ENCODE data around the gene UBTF. TPM values are rescaled to one million over a fixed set of nuclear protein-coding genes. Genes with fewer than 3 reads are reported as not detected.

The UBTF gene
- total RNA-seq, 1 donor from 2014 or later: 25.1 TPM

DNA sequence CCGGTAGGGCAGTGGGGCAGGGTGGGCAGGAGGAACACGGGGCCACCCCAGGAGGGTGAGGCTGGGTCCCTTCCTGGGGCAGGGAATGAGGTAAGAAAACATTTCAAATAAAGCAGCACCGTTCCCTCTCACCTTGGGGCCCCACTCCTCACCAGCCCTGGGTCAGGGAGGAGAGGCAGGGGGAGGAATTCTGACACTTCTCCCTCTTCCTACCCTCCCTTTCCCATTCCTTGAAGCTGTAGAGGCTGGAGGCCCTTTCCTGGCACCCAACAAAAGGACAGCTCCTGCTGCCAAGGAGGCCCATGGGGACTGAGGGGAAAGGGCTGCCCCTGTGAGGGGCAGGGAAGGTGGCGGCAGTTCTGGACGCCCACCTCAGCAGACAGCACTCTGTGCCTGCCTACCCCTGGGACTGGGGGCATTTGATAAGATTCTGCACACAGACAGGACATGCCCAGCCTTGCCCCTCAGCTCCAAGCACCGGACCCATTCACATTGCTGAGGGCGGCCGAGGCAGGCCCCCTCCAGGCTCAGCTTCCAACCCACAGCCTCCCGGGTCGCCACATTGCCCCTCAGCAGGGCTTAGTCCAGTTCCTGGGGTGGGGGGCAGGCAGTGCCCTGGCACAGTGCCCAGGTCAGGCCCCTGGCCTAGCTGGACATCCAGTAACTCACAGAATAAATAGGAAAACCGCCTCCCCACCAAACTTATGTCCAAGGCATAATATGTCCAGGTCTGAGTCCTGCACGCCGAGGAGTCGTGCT, 26.0 kb downstream of the UBTF start:
- intact Hi-C loops (cut with DNase I): no loop called here
- no peak overlapping the region for H3K27ac ChIP-seq
- H3K4me1 ChIP-seq: peaks cover 0 to 20% of the 10 kb centered on the region in 2 donors
- no peaks in the 10 kb centered on the region for H3K9me3 ChIP-seq
- no peaks in the 10 kb centered on the region for H3K27me3 ChIP-seq
- H3K36me3 ChIP-seq: peaks cover 62 to 70% of the 10 kb centered on the region in 2 donors
- TF ChIP-seq CTCF (IDR thresholded peaks at IDR 0.05): no peak
- no peak for DNase-seq (ENCODE audit: low spot score in 2 of 2)
- no peak overlapping the region for H3K4me3 ChIP-seq

DNA sequence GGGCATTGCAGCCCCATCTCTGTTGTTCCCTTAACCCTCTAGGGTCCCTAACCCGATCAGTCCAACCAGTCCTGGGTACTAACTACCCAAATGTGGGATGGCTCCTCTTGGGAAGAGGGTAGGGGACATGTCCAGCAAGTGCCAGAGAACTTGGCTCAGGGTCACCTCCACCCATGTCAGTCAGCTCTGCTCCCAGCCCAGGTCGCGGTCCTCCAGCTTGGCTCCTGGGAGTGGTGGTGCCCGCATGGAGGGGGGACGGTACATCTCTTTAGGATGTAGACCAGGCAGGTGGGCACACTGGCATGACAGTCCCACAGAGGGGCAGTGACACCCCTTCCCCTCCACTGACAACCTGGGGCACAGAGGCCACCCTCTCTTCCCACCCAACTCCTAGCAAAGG, 26.7 kb downstream of the UBTF start:
- H3K4me3 ChIP-seq: no peak overlapping the region
- H3K4me1 ChIP-seq: peaks cover 5 to 19% of the 10 kb centered on the region in 2 donors
- intact Hi-C loops (cut with DNase I): no loop called here
- H3K9me3 ChIP-seq: no peaks in the 10 kb centered on the region
- no peak overlapping the region for H3K27ac ChIP-seq
- no peaks in the 10 kb centered on the region for H3K27me3 ChIP-seq
- no peak for TF ChIP-seq CTCF (IDR thresholded peaks at IDR 0.05)
- no peak for DNase-seq (ENCODE audit: low spot score in 2 of 2)
- H3K36me3 ChIP-seq: peaks cover 62 to 70% of the 10 kb centered on the region in 2 donors

DNA sequence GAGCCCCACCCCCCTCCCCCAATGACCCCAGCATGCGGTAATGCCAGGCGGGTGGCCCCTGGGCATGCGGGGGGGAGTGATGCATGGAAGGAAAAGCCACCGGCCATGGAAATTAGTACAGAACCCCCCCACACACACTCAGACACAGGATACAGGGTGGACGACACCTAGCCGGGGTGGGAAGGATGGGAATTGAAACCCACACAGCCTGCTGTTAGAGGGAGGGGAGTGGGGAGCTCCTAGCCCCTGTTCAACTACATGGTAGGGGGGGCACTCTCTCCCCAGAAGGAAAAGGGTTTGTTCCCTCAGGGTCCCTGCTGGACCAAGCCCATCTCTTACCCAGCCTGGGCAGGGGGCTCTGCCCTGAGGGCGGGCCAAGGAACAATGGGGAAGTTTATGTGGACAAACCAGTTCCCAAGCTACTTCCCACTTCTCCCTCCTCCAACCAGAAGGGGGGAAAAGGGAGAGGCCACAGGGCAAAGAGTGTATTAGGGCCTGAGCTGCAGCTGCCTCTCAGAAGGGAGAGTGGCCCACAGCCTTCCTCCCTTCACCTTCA, 27.5 kb downstream of the UBTF start:
- H3K36me3 ChIP-seq: peaks cover 58 to 66% of the 10 kb centered on the region in 2 donors
- H3K4me1 ChIP-seq: peaks cover 5 to 14% of the 10 kb centered on the region in 2 donors
- no peak for TF ChIP-seq CTCF (IDR thresholded peaks at IDR 0.05)
- no peak for DNase-seq (ENCODE audit: low spot score in 2 of 2)
- intact Hi-C loops (cut with DNase I): no loop called here
- H3K4me3 ChIP-seq: no peak overlapping the region
- H3K27ac ChIP-seq: no peak overlapping the region
- H3K27me3 ChIP-seq: no peaks in the 10 kb centered on the region
- no peaks in the 10 kb centered on the region for H3K9me3 ChIP-seq

DNA sequence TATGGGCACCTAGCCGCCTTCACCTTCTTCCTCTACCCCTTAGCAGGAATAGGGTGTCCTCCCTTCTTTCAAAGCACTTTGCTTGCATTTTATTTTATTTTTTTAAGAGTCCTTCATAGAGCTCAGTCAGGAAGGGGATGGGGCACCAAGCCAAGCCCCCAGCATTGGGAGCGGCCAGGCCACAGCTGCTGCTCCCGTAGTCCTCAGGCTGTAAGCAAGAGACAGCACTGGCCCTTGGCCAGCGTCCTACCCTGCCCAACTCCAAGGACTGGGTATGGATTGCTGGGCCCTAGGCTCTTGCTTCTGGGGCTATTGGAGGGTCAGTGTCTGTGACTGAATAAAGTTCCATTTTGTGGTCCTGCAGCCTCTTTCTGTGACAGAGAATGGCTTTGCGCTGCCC, 28.1 kb downstream of the UBTF start:
- peaks cover 54 to 59% of the 10 kb centered on the region in 2 donors for H3K36me3 ChIP-seq
- intact Hi-C loops (cut with DNase I): no loop called here
- no peak for TF ChIP-seq CTCF (IDR thresholded peaks at IDR 0.05)
- no peak overlapping the region for H3K4me3 ChIP-seq
- H3K27me3 ChIP-seq: no peaks in the 10 kb centered on the region
- H3K9me3 ChIP-seq: no peaks in the 10 kb centered on the region
- DNase-seq (ENCODE audit: low spot score in 2 of 2): no peak
- peaks cover 5 to 12% of the 10 kb centered on the region in 2 donors for H3K4me1 ChIP-seq
- no peak overlapping the region for H3K27ac ChIP-seq

- H3K4me3 ChIP-seq: no peak overlapping the region
- H3K4me1 ChIP-seq: peaks cover 5 to 18% of the 10 kb centered on the region in 2 donors
- H3K36me3 ChIP-seq: peaks cover 48 to 50% of the 10 kb centered on the region in 2 donors
- DNase-seq (ENCODE audit: low spot score in 2 of 2): no peak
- H3K27ac ChIP-seq: no peak overlapping the region
- intact Hi-C loops (cut with DNase I): no loop called here
- no peak for TF ChIP-seq CTCF (IDR thresholded peaks at IDR 0.05)
- H3K27me3 ChIP-seq: no peaks in the 10 kb centered on the region
- no peaks in the 10 kb centered on the region for H3K9me3 ChIP-seq
Observed at GRCh38 chr17:44190481-44190880, 29.0 kb downstream of the UBTF start.
